GM18951 (cell line): ENCODE measurements around the gene FMNL3.
A peak's percentile ranks its signal among the peaks of the same experiment; 100 is the strongest.

Experiments used
- POLR2A ChIP-seq: IDR thresholded peaks from 4 replicates; pipeline ENCODE4 v1.6.1; 2011; ENCODE audit warnings: mild to moderate bottlenecking; ENCODE audit not compliant: insufficient read length, insufficient read depth; ENCODE audit errors: extremely low read depth
- in situ Hi-C: fragments of 300-500 bp; cut with MboI; formaldehyde crosslinking; loops from one replicate; pipeline ENCODE4 v1.12.0; 2022; ENCODE audit warnings: low sequenced_read_pairs, mixed read lengths, inconsistent platforms; ENCODE audit not compliant: unreplicated experiment

Gene FMNL3

GRCh38 chr12:49636574-49636973 is 70.6 kb downstream of the FMNL3 start:
- no peak for TF ChIP-seq POLR2A
- in situ Hi-C loops, result no loop called here

- no peak for TF ChIP-seq POLR2A
- in situ Hi-C loops, result no loop called here
Observed at GRCh38 chr12:49635656-49636055, 71.5 kb downstream of the FMNL3 start.

- no peak for TF ChIP-seq POLR2A
- in situ Hi-C loops, result no loop called here
Observed at GRCh38 chr12:49635036-49635435, 72.2 kb downstream of the FMNL3 start.

- in situ Hi-C loops, result no loop called here
- no peak for TF ChIP-seq POLR2A
Observed at GRCh38 chr12:49633703-49634345, 73.4 kb downstream of the FMNL3 start.

- TF ChIP-seq POLR2A, result no peak
- in situ Hi-C loops, result no loop called here
Observed at GRCh38 chr12:49632986-49633702, 74.1 kb downstream of the FMNL3 start.

GRCh38 chr12:49632401-49632800 is 74.8 kb downstream of the FMNL3 start:
- TF ChIP-seq POLR2A, result no peak
- in situ Hi-C loops, result no loop called here

- no peak for TF ChIP-seq POLR2A
- in situ Hi-C loops, result no loop called here
Observed at GRCh38 chr12:49631336-49631907, 75.8 kb downstream of the FMNL3 start.

- TF ChIP-seq POLR2A, result no peak
- in situ Hi-C loops, result no loop called here
Observed at GRCh38 chr12:49627752-49628360, 79.3 kb downstream of the FMNL3 start.

GRCh38 chr12:49626836-49627235 is 80.4 kb downstream of the FMNL3 start:
- in situ Hi-C loops, result no loop called here
- TF ChIP-seq POLR2A, result no peak

GRCh38 chr12:49626169-49626835 is 80.9 kb downstream of the FMNL3 start:
- no peak for TF ChIP-seq POLR2A
- in situ Hi-C loops, result no loop called here

GRCh38 chr12:49624921-49625577 is 82.2 kb downstream of the FMNL3 start:
- in situ Hi-C loops, result no loop called here
- no peak for TF ChIP-seq POLR2A

GRCh38 chr12:49623142-49623904 is 83.9 kb downstream of the FMNL3 start, which contains the start of gene PRPF40B:
PRPF40B (plus strand) TSS chr12:49623561; CDS start chr12:49623591, 30 bp downstream.
- in situ Hi-C loops, result no loop called here
- peak; percentile 89 for TF ChIP-seq POLR2A
